ENCODE measurements around the gene SLC24A1.

GRCh38 chr15:65655457-65655856 is 33.7 kb downstream of the SLC24A1 start:
- TF ChIP-seq ZNF24 (IDR thresholded peaks at IDR 0.05) (no peak), CTCF (IDR thresholded peaks at IDR 0.05 in 2 of 3, conservative IDR thresholded peaks at IDR 0.05 in 1 of 3; ENCODE audit: control insufficient read depth in 2 of 3, extremely low read depth in 1 of 3, insufficient read depth in 1 of 3, low read depth in 3 of 3, low read length in 3 of 3) (no peak), REST (IDR thresholded peaks at IDR 0.05; ENCODE audit: low read depth, low read length) (no peak)
